Cerebellar nuclear complex (tissue), 1 donor: Measurements from ENCODE around the gene BRME1.
A peak's percentile ranks its signal among the peaks of the same experiment; 100 is the strongest.

Source experiments
- DNase-seq, 2 experiments: peaks; one replicate each; lab custom pipeline; 2025; lab: John Stamatoyannopoulos, UW

BRME1 gene

DNA sequence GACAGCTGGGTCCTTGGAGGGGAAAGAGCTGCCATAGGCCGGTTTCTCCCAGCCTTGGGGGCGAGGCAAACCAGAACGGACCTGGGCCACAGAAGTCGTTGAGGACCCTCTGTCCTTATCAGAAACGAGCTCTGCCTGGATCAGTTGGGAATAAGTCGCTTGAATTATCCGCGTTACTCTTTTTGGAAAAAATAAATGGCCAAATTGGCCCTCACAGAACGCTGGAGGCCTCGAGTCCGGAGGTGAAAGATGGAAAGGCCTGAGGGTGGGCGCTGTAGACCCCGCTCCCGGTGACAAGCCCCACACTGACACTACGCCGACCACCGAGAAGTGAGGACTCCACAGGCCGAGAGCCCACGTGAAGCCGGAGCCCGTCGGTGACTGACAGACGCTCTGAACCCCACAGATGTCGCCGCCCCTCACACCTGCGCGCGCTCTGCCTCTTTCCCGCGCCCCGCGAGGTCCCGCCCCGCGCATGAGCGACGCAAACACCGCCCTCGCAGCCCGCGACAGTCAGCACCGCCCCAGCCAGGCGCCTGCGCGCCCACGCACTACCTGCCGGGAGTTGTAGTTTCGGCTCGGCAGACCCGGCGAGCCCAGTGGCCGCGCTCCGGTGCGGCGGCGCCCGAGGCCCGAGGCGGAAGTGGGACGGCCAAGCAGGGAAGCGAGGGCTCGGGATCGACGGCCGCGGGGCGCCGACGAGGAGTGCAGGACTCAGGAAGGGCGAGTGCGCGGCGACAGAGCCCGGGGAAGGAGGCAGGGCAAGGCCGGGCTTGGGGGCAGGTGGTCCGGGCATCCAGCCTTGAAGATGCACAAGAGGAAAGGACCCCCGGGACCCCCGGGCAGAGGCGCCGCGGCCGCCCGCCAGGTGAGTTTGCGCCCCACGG, at the start of gene BRME1, which contains the start of gene CC2D1A:
Gene BRME1 (minus strand): TSS at position 484 of the 887 bp plus-strand sequence. CDS start 1,225 bp downstream, outside the sequence.
Gene CC2D1A (plus strand): TSS at position 568 of the 887 bp plus-strand sequence. CDS start 241 bp downstream, at position 809.
- DNase-seq = peak; percentile 39 to 63

DNA sequence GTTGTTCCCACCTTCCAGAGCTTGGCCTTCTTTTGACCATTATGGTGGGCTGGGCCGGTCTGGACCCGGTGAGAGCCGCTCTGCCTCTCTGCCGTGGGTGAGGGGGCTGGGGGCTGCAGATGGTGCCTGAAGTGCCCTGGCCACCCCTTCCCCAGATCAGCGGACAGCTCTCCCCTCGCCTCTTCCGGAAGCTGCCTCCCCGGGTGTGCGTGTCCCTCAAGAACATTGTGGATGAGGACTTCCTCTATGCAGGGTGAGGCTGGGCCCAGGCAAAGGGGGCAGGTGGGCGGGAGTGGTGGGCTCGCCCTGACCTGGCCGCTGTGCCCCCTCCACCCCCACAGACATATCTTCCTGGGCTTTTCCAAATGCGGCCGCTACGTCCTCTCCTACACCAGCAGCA, 48.3 kb upstream of the BRME1 start:
- no peak for DNase-seq

DNA sequence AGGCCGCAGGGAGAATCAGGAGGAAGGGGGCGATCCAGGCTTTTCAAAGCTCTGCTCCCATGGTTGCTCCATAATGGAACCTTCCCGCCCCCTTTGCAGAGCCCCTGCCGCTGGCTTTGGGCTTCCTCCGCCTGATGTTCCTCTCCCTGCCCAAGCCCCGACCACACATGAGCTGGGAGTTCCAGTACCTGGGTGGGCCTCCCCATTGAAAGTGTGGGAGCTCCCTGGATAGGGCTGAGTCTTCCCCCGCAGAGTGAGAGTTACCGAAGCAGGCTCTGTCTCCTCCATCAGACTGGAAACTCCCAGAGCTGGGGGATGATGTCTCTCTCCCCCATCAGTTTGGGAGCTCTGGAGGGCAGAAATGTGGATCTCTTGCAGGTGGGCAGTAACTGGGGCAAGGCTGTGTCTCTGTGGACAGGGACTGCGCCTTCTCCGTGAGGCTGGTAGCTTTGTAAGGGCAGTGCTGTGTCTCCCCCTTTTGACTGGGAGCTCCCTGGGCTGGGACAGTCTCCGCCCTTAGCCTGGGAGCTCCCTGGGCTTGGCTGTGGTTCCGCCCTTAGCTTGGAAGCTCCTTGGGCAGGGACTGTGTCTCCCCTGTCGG, 47.1 kb upstream of the BRME1 start:
- DNase-seq = no peak

DNA sequence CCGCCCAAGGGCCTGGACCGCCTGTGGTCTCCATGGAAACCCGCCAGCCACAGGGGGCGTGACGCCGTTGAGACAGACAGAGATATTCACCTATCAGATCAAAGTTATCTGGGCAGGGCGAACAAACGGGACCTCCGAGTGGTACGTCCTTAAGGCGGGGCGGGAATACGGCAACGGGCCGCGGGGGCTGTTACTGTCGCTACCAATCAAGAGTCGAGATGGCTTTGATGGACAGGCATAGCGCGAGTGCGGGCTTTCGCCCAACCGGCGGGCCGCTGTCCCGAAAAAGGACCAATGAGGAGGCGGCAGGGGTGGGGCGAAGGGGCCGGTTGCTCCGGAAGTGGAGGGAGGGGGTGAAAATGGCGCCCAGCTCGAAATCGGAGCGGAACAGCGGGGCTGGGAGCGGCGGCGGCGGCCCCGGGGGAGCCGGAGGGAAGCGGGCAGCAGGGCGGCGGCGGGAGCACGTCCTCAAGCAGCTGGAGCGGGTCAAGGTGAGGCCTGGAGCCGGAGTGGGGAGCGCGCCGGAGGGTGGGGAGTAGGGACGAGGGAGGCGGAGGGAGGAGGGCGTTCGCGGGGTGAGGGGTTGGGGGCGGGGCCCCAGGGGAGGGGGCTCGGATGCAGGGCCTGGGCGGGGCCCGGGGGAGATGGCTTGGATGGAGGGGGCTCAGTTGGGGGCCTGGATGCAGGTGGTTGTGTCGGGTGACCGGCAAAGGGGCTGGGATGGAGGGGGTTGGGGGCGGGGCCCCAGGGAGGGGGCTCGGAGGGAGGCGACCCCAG, 46.4 kb upstream of the BRME1 start, which contains the start of gene DCAF15:
Gene DCAF15 (plus strand): TSS at position 356 of the 777 bp plus-strand sequence. CDS start 4 bp downstream, at position 360.
- DNase-seq = peak; percentile 98 to 99

DNA sequence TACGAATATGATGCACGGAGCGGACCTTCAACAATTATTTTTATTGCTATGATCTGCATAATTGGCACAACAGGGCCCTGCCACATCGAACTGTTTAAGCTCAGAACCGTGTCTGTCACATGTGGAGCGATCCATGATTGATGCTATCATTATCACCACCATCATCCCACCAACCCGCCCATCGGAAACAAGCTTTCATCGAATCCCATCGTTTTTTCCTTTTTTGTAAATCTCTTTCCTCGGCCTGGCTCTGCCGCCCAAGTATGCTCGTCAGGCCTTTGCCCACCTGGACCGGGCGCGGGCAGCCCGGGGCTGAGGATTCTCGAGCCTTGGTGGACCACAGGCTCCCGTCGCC, 45.9 kb upstream of the BRME1 start:
- DNase-seq = no peak

DNA sequence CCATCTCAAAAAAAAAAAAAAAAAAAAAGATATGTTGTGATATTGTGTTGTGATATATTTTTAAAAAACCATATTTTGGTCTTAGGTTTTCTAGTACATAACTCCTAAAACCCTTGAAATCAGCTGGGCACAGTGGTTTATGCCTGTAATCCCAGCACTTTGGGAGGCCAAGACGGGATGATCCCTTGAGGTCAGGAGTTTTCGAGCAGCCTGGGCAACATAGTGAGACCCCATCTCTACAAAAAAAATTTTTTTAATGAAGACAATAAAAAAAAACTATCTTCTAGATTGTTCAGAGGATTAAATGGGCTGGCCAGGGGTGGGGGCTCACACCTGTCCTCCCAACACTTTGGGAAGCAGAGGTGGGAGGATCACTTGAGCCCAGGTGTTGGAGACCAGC, 45.1 kb upstream of the BRME1 start:
- DNase-seq = no peak

DNA sequence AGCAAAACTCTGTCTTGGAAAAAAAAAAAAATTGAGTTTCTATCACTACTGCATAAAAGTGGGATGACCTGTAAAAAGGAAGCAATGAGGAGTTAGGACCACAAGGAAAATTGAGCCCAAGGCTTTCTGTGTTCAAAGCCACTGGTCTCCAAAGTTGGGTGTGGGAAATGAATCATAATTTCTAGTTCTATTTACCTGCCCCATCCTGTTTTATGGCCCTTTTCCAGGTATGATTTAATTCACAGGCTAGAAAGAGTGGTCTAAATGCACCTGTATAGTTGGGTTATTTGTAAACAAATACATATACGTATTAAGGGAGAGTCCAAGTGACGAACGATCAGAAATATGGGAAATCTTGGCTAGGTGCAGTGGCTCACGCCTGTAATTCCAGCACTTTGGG, 40.5 kb upstream of the BRME1 start:
- DNase-seq = no peak

DNA sequence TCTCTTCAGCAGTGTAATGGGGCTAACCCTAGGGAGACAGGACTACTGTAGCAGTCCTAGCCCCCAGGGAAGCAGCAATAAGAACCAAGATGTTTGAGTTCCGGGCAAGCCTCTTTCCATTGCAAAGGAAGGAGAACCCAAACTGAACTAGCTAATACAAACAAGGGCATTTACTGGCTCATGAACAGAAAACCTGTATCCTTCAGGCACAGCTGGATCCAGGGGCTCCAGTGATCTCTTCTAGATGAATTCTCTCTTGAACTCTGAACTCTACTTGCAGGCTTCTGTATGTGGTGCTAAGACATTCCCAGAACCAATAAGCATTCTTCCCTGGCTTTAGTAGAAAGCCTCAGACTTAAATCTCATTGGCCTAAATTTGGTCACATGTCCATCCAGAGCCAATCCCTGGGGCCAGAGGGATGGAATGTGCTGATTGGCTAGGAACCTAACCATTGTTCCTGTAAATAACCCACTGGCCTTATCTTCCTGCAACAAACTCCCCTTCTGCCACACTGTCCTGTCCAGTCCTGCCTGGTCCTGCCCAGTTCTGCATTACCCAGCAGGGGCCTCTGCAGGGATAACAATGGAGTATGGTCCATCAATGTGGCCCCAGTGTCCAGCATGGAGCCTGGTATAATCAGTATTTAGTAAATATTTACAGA, 36.2 kb upstream of the BRME1 start:
- no peak for DNase-seq

DNA sequence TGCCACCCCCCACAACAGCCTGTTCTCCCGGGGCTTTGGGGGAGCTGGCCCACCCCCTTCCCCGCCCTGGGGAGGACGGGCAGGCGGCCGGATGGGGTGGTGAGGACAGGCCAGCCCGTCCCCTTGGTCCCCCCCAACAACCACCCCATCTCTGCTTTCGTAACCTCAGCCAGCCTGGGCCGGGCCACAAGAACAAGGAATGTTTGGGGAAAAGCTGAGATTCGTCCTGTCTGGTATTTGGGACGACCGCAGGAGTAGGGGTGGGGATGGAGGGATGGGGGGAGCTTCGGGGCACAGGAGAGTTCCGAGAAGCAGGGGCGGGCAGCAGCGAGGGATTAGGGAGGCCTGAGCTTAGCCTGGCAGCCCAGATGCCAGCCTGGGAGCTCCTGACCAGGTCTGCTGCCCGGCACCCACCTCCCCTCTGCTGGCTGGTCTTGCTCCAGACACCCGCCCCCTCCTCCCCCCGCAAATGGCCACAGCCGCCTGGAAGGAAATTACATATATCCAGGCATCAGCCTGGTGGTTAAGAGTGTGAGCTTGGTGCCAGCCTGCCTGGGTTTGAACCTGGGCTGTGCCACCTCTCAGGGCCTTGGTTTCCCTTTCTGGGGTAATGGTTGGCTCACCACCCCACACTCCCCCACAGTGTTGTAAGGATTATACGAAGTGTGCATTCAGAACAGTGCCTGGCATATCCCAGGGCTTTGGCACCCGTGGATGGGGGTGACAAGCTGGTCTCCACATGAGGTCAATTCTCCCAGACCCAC, 32.6 kb upstream of the BRME1 start, which contains the start of gene PODNL1:
Gene PODNL1 (minus strand): TSS at position 117 of the 764 bp plus-strand sequence. CDS start 236 bp downstream, outside the sequence.
- no peak for DNase-seq

DNA sequence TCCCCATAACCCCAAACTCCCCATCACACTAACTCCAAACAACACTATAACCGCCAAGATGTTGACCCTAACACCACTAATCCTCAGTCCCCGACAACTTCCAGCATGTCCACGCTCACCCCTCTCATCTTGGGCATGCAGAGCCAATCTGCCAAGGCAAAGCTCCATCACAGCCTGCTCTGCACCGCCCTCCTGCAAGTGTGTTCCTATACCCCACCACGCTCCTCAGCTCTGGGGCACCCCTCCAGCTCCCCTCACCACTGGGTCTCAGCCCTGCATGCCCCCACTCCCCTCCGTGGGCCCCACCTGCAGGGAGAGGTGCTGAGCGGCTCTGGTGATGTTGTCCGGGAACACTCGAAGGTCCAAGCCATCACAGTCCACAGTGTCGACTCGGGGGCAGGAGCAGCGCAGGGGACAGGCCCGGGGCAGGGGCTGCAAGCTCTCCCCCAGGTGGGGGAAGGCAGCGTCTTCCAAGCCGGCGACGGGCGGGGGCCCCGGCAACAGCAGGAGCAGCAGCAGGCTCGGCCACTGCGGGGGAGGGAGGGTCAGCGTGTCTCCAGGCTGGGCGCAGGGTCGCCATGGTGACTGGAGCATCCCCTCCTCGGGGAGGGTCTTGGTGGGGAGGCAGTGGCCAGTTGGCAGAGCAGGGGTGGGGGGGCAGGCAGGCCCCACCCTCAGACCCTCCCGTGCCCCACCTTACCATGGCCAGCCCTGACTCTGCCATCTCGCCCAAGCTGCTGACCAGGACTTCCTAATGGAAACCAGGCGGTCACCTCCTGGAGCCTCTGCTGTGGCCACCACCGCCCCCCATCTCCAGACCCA, 31.8 kb upstream of the BRME1 start:
- no peak for DNase-seq

DNA sequence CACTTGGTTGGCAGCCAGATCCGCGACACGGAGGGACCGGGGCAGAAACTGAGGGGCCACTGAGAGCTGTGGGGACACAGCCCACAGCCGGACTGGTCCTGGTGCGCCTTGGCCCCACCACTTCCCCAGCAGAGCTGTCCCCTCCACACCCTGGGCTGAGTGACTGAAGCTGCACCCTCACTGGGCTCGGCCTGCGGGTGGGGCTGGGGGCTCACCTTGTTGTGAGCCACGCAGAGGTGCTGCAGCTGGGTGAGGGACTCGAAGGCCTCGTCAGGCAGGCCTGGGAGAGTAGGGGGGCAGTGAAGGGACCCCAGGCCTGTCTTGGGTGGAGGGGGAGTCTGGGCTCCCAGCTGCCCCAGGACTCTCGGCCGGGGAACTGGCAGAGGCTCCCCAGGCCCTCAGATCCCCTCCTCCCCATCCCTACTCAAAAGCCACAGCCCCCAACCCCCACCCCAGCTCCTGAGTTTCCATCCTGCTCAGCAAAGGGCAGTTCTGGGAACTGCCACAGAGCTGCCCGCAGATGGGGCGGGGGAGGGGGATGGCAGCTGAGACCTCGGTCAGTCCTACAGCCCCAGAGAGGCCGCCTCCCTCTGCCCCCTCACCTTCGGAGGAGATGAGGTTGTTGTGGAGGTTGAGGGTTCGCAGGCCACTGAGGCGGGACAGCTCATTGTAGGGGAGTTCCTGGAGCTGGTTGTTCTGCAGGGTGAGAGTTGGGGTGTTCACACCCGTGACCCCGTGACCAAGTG, 30.0 kb upstream of the BRME1 start:
- DNase-seq = no peak

DNA sequence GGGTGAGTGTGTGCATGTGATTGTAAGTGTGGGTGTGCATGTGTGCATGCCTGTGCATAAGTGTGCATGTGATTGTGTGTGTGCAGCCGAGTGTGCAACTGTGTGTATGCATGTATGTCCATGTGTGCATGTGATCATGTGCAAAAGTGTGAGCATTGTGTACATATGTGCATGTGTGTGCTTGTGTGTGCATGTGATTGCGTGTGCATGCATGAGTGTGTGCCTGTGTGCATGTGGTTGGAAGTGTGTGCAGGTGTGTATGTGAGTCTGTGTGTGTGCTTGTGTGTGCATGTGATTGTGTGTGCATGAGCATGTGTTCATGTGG, 28.8 kb upstream of the BRME1 start:
- no peak for DNase-seq

DNA sequence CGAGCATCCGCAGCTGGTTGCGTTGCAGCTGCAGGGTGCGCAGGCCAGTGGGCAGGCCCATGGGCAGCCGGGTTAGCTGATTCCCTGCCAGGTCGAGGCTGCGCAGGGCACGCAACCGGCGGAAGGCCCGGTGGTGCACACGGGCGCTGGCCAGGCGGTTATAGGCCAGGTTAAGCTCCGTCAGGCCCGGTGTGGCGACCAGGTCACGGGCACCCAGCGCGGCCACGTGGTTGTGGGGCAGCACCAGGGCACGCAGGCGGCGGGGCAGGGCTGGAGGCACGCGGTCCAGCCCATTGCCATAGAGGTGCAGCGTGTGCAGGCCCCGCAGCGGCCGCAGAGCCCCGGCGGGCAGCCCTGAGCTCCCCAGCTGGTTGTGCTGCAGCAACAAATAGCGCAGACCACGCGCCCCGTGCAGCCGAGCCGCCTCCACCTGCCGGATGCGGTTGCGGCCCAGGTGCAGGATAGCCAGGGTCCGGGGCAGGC, 27.0 kb upstream of the BRME1 start:
- no peak for DNase-seq

DNA sequence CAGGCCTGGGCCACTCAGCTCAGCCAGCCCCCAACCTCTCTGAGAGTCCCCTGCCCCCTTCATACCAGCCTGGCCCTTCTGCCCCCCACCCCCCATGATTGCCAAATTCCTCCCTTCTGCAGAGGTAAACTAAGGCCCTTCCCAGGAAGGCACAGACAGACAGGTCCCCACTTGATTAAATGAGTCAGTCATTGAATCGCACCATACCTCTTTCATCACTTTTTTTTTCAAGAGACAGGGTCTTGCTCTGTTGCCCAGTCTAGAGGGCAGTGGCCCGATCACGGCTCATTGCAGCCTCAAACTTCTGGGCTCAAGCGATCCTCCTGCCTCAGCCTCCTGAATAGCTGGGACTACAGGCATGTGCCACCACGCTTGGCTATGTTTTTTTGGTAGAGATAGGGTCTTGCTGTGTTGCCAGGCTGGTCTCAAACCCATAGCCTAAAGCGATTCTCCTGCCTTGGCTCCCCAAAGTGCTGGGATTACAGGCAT, 26.3 kb upstream of the BRME1 start:
- no peak for DNase-seq

DNA sequence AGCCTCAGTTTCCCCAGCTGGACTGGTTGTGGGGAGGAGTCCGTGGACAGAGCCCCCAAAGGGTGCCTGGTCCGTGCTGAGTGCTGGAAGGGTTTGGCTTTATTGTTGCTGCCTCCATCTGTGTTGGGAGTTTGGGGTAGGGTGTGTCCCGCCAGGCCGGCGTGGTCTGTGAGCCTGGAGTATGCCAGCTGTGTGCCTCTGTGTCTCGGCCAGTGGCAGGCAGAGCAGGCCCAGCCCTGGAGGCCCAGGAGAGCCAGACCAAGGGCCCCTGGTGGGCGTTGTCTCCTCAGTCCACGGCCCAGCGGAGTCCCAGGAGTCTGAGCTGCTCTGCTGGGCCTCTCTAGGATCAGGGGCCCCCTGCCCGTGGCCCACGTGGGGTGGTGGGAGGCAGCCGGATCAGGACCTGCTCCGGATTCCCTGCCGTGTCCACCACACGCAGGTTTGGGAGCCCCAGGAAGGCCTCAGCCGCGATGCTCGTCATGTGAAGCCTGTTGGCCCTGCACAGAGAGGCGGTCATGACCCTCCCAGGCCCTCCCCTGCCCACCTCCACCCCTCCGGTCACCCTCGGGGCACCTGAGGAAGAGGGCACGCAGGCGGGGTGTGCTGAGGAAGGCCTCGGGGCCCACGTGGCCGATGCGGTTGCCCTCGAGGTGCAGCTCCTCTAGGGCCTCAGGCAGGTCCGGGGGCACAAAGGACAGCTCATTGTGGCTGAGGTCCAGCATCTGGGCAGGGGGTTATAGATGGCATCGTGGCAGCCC, 25.7 kb upstream of the BRME1 start:
- no peak for DNase-seq

DNA sequence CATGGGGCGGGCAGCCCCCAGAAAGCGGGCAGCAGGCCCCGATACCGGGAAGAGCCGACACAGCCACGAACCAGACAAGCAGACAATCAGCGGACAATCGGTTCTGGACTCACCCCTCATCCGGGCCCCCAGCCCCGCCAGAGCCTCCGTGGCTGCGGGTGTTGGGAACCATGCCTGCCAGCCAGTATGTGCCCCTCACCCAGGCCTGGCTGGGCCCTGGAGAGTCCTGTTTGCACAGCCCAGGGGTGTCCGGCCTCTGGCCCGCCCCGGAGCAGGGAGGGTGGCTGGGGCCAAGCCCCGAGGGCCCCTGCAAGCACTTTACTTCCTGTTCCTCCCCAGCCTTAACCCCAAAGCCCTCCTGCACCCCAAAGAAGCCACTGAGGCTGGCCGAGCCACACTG, 24.5 kb upstream of the BRME1 start:
- DNase-seq = no peak

DNA sequence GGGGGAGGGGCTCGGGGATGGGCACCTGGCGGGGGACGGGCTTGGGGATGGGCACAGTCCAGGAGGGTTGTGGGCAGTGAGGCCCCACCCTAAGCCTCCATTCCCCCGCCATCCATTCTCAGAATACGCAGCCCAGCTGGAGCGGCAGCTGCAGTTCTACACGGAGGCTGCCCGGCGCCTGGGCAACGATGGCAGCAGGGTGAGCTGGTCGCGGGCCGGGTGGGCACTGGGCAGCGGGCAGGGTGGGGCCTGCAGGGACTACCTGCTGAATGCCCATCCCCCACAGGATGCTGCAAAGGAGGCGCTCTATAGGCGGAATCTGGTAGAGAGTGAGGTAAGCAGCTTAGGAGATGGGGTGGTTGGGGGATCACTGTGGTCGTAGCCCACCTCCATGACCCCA, 24.0 kb upstream of the BRME1 start:
- no peak for DNase-seq

DNA sequence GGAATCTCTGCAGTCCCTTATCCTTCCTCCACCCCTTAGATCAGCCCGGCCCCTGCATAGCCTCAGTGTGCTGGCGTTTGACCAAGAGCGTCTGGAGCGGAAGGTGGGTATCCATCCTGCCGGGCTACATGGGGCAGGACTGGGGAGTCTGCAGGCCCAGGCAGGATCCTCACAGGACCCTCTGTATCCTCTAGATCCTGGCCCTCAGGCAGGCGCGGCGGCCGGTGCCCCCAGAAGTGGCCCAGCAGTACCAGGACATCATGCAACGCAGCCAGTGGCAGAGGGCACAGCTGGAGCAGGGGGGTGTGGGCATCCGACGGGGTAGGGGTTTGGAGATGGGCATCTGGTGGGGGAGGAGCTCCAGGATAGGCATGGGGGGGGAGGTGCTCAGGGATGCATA, 23.4 kb upstream of the BRME1 start:
- no peak for DNase-seq

DNA sequence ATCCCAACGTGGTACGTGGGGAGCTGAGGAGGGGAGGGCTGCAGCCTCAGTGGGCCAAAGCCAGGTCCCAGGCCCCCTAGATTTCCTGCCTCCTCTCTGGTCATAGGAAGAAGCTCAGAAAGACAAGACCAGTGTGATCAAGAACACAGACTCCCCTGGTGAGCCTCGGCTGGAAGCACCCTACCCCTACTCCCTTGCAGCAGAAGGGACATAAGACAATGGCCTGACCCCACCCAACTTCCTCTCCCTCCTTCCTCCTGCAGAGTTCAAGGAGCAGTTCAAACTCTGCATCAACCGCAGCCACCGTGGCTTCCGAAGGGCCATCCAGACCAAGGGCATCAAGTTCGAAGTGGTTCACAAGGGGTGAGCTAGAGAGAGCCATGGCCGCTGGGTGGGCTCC, 20.8 kb upstream of the BRME1 start:
- no peak for DNase-seq
